K562 (cell line): ENCODE measurements around the gene IGF2. TPM values are rescaled to one million over a fixed set of nuclear protein-coding genes. Genes with fewer than 3 reads are reported as not detected.

Experiments
- ATAC-seq: fragments of 200-7000 bp; cut with Tn5 transposase; 3 replicates; pipeline ENCODE4 v1.9.1; 2020; ENCODE audit warnings: moderate library complexity
- BruUV-seq: library from RNA; stranded (reverse); fragments of 400-500 nt; replicated peaks from 2 replicates; lab custom pipeline; 2021; lab: Mats Ljungman, UMichigan
- CTCF ChIA-PET: fragments of 300-600 bp; formaldehyde crosslinking; extraction: SDS; loops from one replicate; lab custom pipeline; 2021; ENCODE audit warnings: low intra/inter-chr PET ratio; lab: Yijun Ruan, JAX
- POLR2A ChIA-PET: fragments of 300-600, 350-650 bp; sonication (Branson Sonifier 250); formaldehyde crosslinking; extraction: SDS; loops from one replicate; lab custom pipeline; 2021; ENCODE audit warnings: antibody characterized with exemption, inconsistent platforms; lab: Yijun Ruan, JAX
- DNase-seq, 4 experiments: peaks; one replicate each; pipeline versions ENCODE4 v3.0.0 to v3.0.0-alpha.2; 2011 to 2018; ENCODE audit warnings: low spot score in 3 of 4, mixed read lengths in 3 of 4; ENCODE audit errors: extremely low read depth in 1 of 4
- FAIRE-seq: peaks from 2 replicates; lab custom pipeline; 2011; peaks lifted over from hg19 to GRCh38; lab: Jason Lieb, UNC
- H2AFZ ChIP-seq: 2 replicates; pipeline ENCODE4 v1.6.0; 2011; ENCODE audit warnings: low read depth, low read length, control low read depth, inconsistent platforms
- H3K27ac ChIP-seq: fragments of 200-600 bp; 3 replicates; pipeline ENCODE4 v1.8.0; 2011; ENCODE audit warnings: low read depth, mild to moderate bottlenecking, control low read depth, inconsistent platforms, low read length, moderate library complexity, mixed read lengths; ENCODE audit errors: extremely low read depth
- H3K27me3 ChIP-seq, 2 experiments: fragments of 300-600 bp in 1 of 2; 2 replicates in 1 of 2; 3 replicates in 1 of 2; pipeline versions ENCODE4 v1.6.0 to v1.8.0; 2011; ENCODE audit warnings: inconsistent platforms in 2 of 2, low read length in 2 of 2, mild to moderate bottlenecking in 1 of 2, mixed read lengths in 1 of 2, moderate library complexity in 1 of 2; ENCODE audit not compliant: control insufficient read depth in 2 of 2, insufficient read depth in 2 of 2
- H3K36me3 ChIP-seq: fragments of 300-600 bp; 3 replicates; pipeline ENCODE4 v1.8.0; 2011; ENCODE audit warnings: mild to moderate bottlenecking, low read length, inconsistent platforms; ENCODE audit not compliant: control insufficient read depth, insufficient read depth
- H3K4me1 ChIP-seq, 2 experiments: fragments of 200-600 bp in 1 of 2; replicated peaks in 1 of 2; 2 replicates in 1 of 2; 3 replicates in 1 of 2; pipeline versions ENCODE4 v1.5.1 to v1.8.0; 2011; ENCODE audit warnings: inconsistent platforms in 2 of 2, low read length in 2 of 2, mild to moderate bottlenecking in 1 of 2, mixed read lengths in 1 of 2, moderate library complexity in 1 of 2; ENCODE audit not compliant: control insufficient read depth in 2 of 2, insufficient read depth in 2 of 2
- H3K4me2 ChIP-seq: 2 replicates; pipeline ENCODE4 v1.6.1; 2011; ENCODE audit warnings: low read length, control low read depth, inconsistent platforms, mixed read lengths; ENCODE audit not compliant: insufficient read depth
- H3K4me3 ChIP-seq: fragments of 200-600 bp; sonication (generic), shearing (Covaris generic); 2 replicates; pipeline ENCODE4 v1.5.1; 2016; ENCODE audit warnings: control low read depth, inconsistent platforms
- H3K79me2 ChIP-seq: fragments of 200-600 bp; 3 replicates; pipeline ENCODE4 v1.8.0; 2011; ENCODE audit warnings: low read length, inconsistent platforms; ENCODE audit not compliant: control insufficient read depth, insufficient read depth
- H3K9ac ChIP-seq, 2 experiments: 2 replicates each; pipeline versions ENCODE4 v1.6.0 to v1.6.1; 2011; ENCODE audit warnings: low read depth in 2 of 2, low read length in 2 of 2, control low read depth in 1 of 2, inconsistent platforms in 1 of 2, mild to moderate bottlenecking in 1 of 2, mixed read lengths in 1 of 2; ENCODE audit not compliant: insufficient read depth in 1 of 2
- H3K9me1 ChIP-seq: one replicate; pipeline ENCODE4 v1.6.0; 2011; ENCODE audit warnings: inconsistent platforms, mild to moderate bottlenecking, low read length, moderate library complexity; ENCODE audit not compliant: control insufficient read depth, insufficient read depth
- H3K9me3 ChIP-seq: replicated peaks from 2 replicates; pipeline ENCODE4 v1.5.1; 2011; ENCODE audit warnings: low read depth, low read length, inconsistent platforms; ENCODE audit not compliant: control insufficient read depth, insufficient read depth
- H4K20me1 ChIP-seq: replicated peaks from 2 replicates; pipeline ENCODE4 v1.6.1; 2011; ENCODE audit warnings: low read length, inconsistent platforms, mixed read lengths; ENCODE audit not compliant: control insufficient read depth, insufficient read depth
- CGGBP1 ChIP-seq: fragments of 250-450 bp; sonication (Bioruptor Pico); IDR thresholded peaks from 2 replicates; pipeline ENCODE4 v1.9.0; 2021; ENCODE audit warnings: mild to moderate bottlenecking
- DACH1 ChIP-seq: fragments of 450-650 bp; IDR thresholded peaks from 2 replicates; pipeline ENCODE4 v1.6.1; 2018; ENCODE audit not compliant: partially characterized antibody
- EP400 ChIP-seq: fragments of 450-650 bp; IDR thresholded peaks from 2 replicates; pipeline ENCODE4 v1.6.1; 2017; ENCODE audit warnings: antibody characterized with exemption, mild to moderate bottlenecking, moderate library complexity
- MYC ChIP-seq, 2 experiments: fragments of 250-450 bp in 1 of 2; sonication (Bioruptor Pico) in 1 of 2; IDR thresholded peaks; 2 replicates each; pipeline versions ENCODE4 v1.5.1 to v1.6.1; 2012 to 2021; ENCODE audit warnings: low read depth in 2 of 2, borderline replicate concordance in 1 of 2, improper control_type of control experiment in 1 of 2, low read length in 1 of 2, mild to moderate bottlenecking in 1 of 2, moderate library complexity in 1 of 2
- NFE2 ChIP-seq: IDR thresholded peaks from 2 replicates; pipeline ENCODE4 v1.6.1; 2014; ENCODE audit warnings: antibody characterized with exemption, low read depth
- NFIC ChIP-seq: fragments of 450-650 bp; IDR thresholded peaks from 2 replicates; pipeline ENCODE4 v1.6.1; 2017; ENCODE audit warnings: mild to moderate bottlenecking, inconsistent platforms
- RFX5 ChIP-seq: IDR thresholded peaks from 2 replicates; pipeline ENCODE4 v1.6.1; 2011; ENCODE audit warnings: low read depth, mild to moderate bottlenecking, improper control_type of control experiment, low read length
- SMAD4 ChIP-seq: fragments of 250-450 bp; sonication (Bioruptor Pico); conservative IDR thresholded peaks from 2 replicates; pipeline ENCODE4 v1.8.0; 2021; ENCODE audit warnings: inconsistent platforms, mild to moderate bottlenecking, moderate library complexity
- SP1 ChIP-seq: sonication (generic); formaldehyde crosslinking; IDR thresholded peaks from 2 replicates; pipeline ENCODE4 v1.8.1; 2022; ENCODE audit warnings: mild to moderate bottlenecking, missing genetic modification reagents
- TCF7L2 ChIP-seq: fragments of 150-350 bp; IDR thresholded peaks from 2 replicates; pipeline ENCODE4 v1.6.1; 2016; ENCODE audit warnings: low read depth, mild to moderate bottlenecking, low read length, moderate library complexity
- VEZF1 ChIP-seq: fragments of 200-800 bp; sonication (Bioruptor generic); IDR thresholded peaks from 2 replicates; pipeline ENCODE4 v1.6.1; 2017; ENCODE audit warnings: missing genetic modification characterization, missing compliant biosample characterization
- ZBTB11 ChIP-seq, 3 experiments: fragments of 200-800 bp in 1 of 3; fragments of 250-450 bp in 1 of 3; fragments of 450-650 bp in 1 of 3; sonication (Bioruptor Pico) in 1 of 3; sonication (Bioruptor generic) in 1 of 3; formaldehyde crosslinking in 1 of 3; IDR thresholded peaks; 2 replicates each; pipeline versions ENCODE4 v1.6.1 to v1.8.0; 2016 to 2022; ENCODE audit warnings: mild to moderate bottlenecking in 2 of 3, missing genetic modification characterization in 2 of 3, missing compliant biosample characterization in 1 of 3, moderate library complexity in 1 of 3
- ZNF143 ChIP-seq: sonication (generic); formaldehyde crosslinking; IDR thresholded peaks from 2 replicates; pipeline ENCODE4 v1.9.0; 2022; ENCODE audit warnings: mild to moderate bottlenecking, missing genetic modification reagents
- ZNF717 ChIP-seq: fragments of 250-450 bp; sonication (Bioruptor Pico); IDR thresholded peaks from 2 replicates; pipeline ENCODE4 v1.5.0; 2021
- WGBS: fragments of 100-300 bp; shearing (Covaris generic); methylation state at CpG from one replicate; pipeline ENCODE4 v1.1.6; 2016; ENCODE audit warnings: low coverage, mixed read lengths; ENCODE audit not compliant: insufficient coverage; ENCODE audit errors: missing lambda C conversion rate; 5-methylcytosine and 5-hydroxymethylcytosine counted together
- in situ Hi-C: fragments of 300-500 bp; cut with MboI; formaldehyde crosslinking; loops from 4 replicates; pipeline ENCODE4 v1.15.0; 2018; ENCODE audit warnings: inconsistent platforms, mixed read lengths
- intact Hi-C: fragments of 100-400 bp; cut with micrococcal nuclease; formaldehyde crosslinking; loops from 2 replicates; pipeline ENCODE4 v1.14.2; 2022
- polyA plus RNA-seq, 8 experiments: library from polyadenylated mRNA; depleted of rRNA in 4 of 8; stranded (reverse) in 5 of 8; unstranded in 3 of 8; fragments of >200 nt; fragmentation: Nextera tagmentation in 2 of 8; fragmentation: Illumina TruSeq in 1 of 8; extraction: Ambion mirVana in 2 of 8; extraction: Trizol in 1 of 8; gene quantifications; 2 replicates each; pipeline versions ENCODE4 v1.2.1 to v1.2.3, GENCODE V29; 2011 to 2014; ENCODE audit warnings: inconsistent platforms in 1 of 8, missing spikeins in 1 of 8
- total RNA-seq, 7 experiments: library from RNA; depleted of rRNA in 6 of 7; stranded (reverse); fragments of >200 nt in 6 of 7; fragmentation: Illumina TruSeq in 2 of 7; extraction: Trizol in 2 of 7; gene quantifications; 2 replicates each; pipeline versions ENCODE4 v1.2.1 to v1.2.3, GENCODE V29; 2011 to 2021; ENCODE audit warnings: low replicate concordance in 1 of 7

IGF2 gene
- total and polyA plus RNA-seq, 9 of the 15 experiments (the other 6 are each of a cell fraction or from before 2014, with no cell fraction given), result 0.16 TPM; not detected in 8

- TF ChIP-seq NFE2 (no peak), MYC (IDR thresholded peaks at IDR 0.05; ENCODE audit: low read depth, low read length) (no peak), MYC (CRISPR knock-in tag; IDR thresholded peaks at IDR 0.05; ENCODE audit: borderline replicate concordance, low read depth) (no peak), EP400 (no peak)
Observed at GRCh38 chr11:2114430-2115241, 24.6 kb downstream of the IGF2 start (continued).

GRCh38 chr11:2113776-2114175, 25.4 kb downstream of the IGF2 start:
- CTCF ChIA-PET, result no interaction called here
- TF ChIP-seq ZNF717 (CRISPR knock-in tag) (no peak), DACH1 (no peak), CGGBP1 (no peak), SMAD4 (CRISPR knock-in tag) (no peak), RFX5 (no peak), ZBTB11 (CRISPR knock-in tag; IDR thresholded peaks at IDR 0.05) (no peak), NFIC (no peak), SP1 (CRISPR knock-in tag) (no peak), VEZF1 (CRISPR knock-in tag) (no peak), ZNF143 (CRISPR knock-in tag) (no peak), TCF7L2 (no peak)

More at GRCh38 chr11:2113776-2114175, 25.4 kb downstream of the IGF2 start:
- FAIRE-seq, result no peak
- no peak overlapping the region for H3K27ac ChIP-seq
- no peak for ATAC-seq
- H3K9ac ChIP-seq, result no peak overlapping the region
- H3K79me2 ChIP-seq, result no peaks in the 10 kb centered on the region
- WGBS, result 3% methylated on average over 11 of the region's 11 CpGs
- no TSS peak for BruUV-seq
- no peaks in the 10 kb centered on the region for H3K9me1 ChIP-seq
- H2AFZ ChIP-seq, result no peak overlapping the region
- H3K4me1 ChIP-seq, result peaks cover 0 to 10% of the 10 kb centered on the region in 2 experiments; a peak in 1 of 5 replicates
- in situ Hi-C loops (no loop called here), intact Hi-C loops (no loop called here)
- no peak overlapping the region for H3K4me2 ChIP-seq
- no peaks in the 10 kb centered on the region for H3K36me3 ChIP-seq
- POLR2A ChIA-PET, result no interaction called here
- H3K27me3 ChIP-seq, result peaks cover 7 to 43% of the 10 kb centered on the region in 2 experiments; a peak in 3 of 5 replicates
- no peaks in the 10 kb centered on the region; the same call in 1 of the 2 replicates for H4K20me1 ChIP-seq
- no peak overlapping the region for H3K4me3 ChIP-seq
- H3K9me3 ChIP-seq, result no peaks in the 10 kb centered on the region
- DNase-seq, result no peak
